ENCODE data around the gene LRRC14B.

- TF ChIP-seq CTCF (conservative IDR thresholded peaks at IDR 0.05; ENCODE audit: low read depth, low read length) = no peak
- TF ChIP-seq EZH2 (IDR thresholded peaks at IDR 0.05; ENCODE audit: low read length, unreplicated experiment) = no peak
Observed at GRCh38 chr5:163338-163620, 28.0 kb upstream of the LRRC14B start.

Measured in PC-3 (cell line).